Hypothalamus (tissue), 51 donors: ENCODE results near the gene RAD51B.

ENCODE experiments used
- DNase-seq, 51 donors: peaks; one replicate each; lab custom pipeline; 2025; lab: John Stamatoyannopoulos, UW

Gene RAD51B

GRCh38 chr14:68506645-68507419, 687.3 kb downstream of the RAD51B start:
- DNase-seq: no peak

- DNase-seq: peak in 3 of 51 donors; percentile 11 to 18 (median 14)
Observed at GRCh38 chr14:68507544-68508081, 688.0 kb downstream of the RAD51B start.

- no peak for DNase-seq
Observed at GRCh38 chr14:68508581-68508980, 689.0 kb downstream of the RAD51B start.

GRCh38 chr14:68509188-68509983, 689.8 kb downstream of the RAD51B start:
- no peak for DNase-seq

- DNase-seq: no peak
Observed at GRCh38 chr14:68510201-68511128, 690.9 kb downstream of the RAD51B start.

- DNase-seq: no peak
Observed at GRCh38 chr14:68511129-68512047, 691.8 kb downstream of the RAD51B start.

- no peak for DNase-seq
Observed at GRCh38 chr14:68512088-68512487, 692.5 kb downstream of the RAD51B start.

GRCh38 chr14:68513137-68513536, 693.6 kb downstream of the RAD51B start:
- no peak for DNase-seq

GRCh38 chr14:68513838-68514607, 694.4 kb downstream of the RAD51B start:
- no peak for DNase-seq

- no peak for DNase-seq
Observed at GRCh38 chr14:68514608-68515194, 695.1 kb downstream of the RAD51B start.

GRCh38 chr14:68516342-68516741, 696.8 kb downstream of the RAD51B start:
- DNase-seq: no peak

- DNase-seq: no peak
Observed at GRCh38 chr14:68518166-68518565, 698.6 kb downstream of the RAD51B start.

GRCh38 chr14:68518761-68519670, 699.4 kb downstream of the RAD51B start:
- no peak for DNase-seq

- DNase-seq: no peak
Observed at GRCh38 chr14:68519671-68520187, 700.1 kb downstream of the RAD51B start.

GRCh38 chr14:68520637-68521556, 701.3 kb downstream of the RAD51B start:
- DNase-seq: no peak

- no peak for DNase-seq
Observed at GRCh38 chr14:68521557-68521901, 702.0 kb downstream of the RAD51B start.
